CD14-positive monocyte (primary cell): ENCODE data around the gene NRF1. TPM values are rescaled to one million over a fixed set of nuclear protein-coding genes. Genes with fewer than 3 reads are reported as not detected.

Source experiments
- DNase-seq, 3 donors: peaks; one replicate each; pipeline ENCODE4 v3.0.0-alpha.2; 2011 to 2022
- H2AFZ ChIP-seq: 2 replicates; pipeline ENCODE4 v1.6.0; 2012; ENCODE audit warnings: mild to moderate bottlenecking, low read depth, low read length, inconsistent platforms; ENCODE audit not compliant: insufficient read depth, poor library complexity, severe bottlenecking
- H3K27ac ChIP-seq, 2 donors: 1 replicate in 1 of 2; 2 replicates in 1 of 2; pipeline ENCODE4 v1.5.1; 2012 to 2013; ENCODE audit warnings: low read length in 2 of 2, control low read depth in 1 of 2, inconsistent platforms in 1 of 2, low read depth in 1 of 2, mild to moderate bottlenecking in 1 of 2
- H3K27me3 ChIP-seq, 2 donors: one replicate each; pipeline versions ENCODE4 v1.6.0 to v1.6.1; 2011 to 2013; ENCODE audit warnings: low read length in 2 of 2; ENCODE audit not compliant: control insufficient read depth in 2 of 2, insufficient read depth in 2 of 2
- H3K36me3 ChIP-seq, 2 donors: replicated peaks in 1 of 2; 1 replicate in 1 of 2; 2 replicates in 1 of 2; pipeline versions ENCODE4 v1.5.1 to v1.6.1; 2012 to 2013; ENCODE audit warnings: low read length in 2 of 2, control low read depth in 1 of 2, inconsistent platforms in 1 of 2, mild to moderate bottlenecking in 1 of 2; ENCODE audit not compliant: insufficient read depth in 2 of 2, control insufficient read depth in 1 of 2
- H3K4me1 ChIP-seq, 2 donors: 1 replicate in 1 of 2; 2 replicates in 1 of 2; pipeline versions ENCODE4 v1.5.1 to v1.6.1; 2012 to 2013; ENCODE audit warnings: low read length in 2 of 2, control low read depth in 1 of 2, inconsistent platforms in 1 of 2, mild to moderate bottlenecking in 1 of 2, moderate library complexity in 1 of 2; ENCODE audit not compliant: insufficient read depth in 2 of 2, control insufficient read depth in 1 of 2
- H3K4me2 ChIP-seq: replicated peaks from 2 replicates; pipeline ENCODE3; 2012; ENCODE audit warnings: low read length, moderate library complexity, mild to moderate bottlenecking; ENCODE audit not compliant: poor library complexity, severe bottlenecking; ENCODE audit errors: extremely low read depth
- H3K4me3 ChIP-seq, 3 experiments: fragments of 200-600 bp in 1 of 3; sonication (generic) in 1 of 3; replicated peaks in 1 of 3; 1 replicate in 2 of 3; 2 replicates in 1 of 3; pipeline ENCODE4 v1.5.1; 2011 to 2013; ENCODE audit warnings: low read length in 3 of 3, mild to moderate bottlenecking in 3 of 3, control low read depth in 2 of 3, low read depth in 2 of 3, inconsistent platforms in 1 of 3, moderate library complexity in 1 of 3
- H3K79me2 ChIP-seq: 2 replicates; pipeline ENCODE4 v1.6.0; 2012; ENCODE audit warnings: mild to moderate bottlenecking, control low read depth, inconsistent platforms, low read length, moderate library complexity; ENCODE audit not compliant: insufficient read depth
- H3K9ac ChIP-seq: 2 replicates; pipeline ENCODE4 v1.6.0; 2017; ENCODE audit warnings: low read length, mild to moderate bottlenecking; ENCODE audit not compliant: insufficient read depth, poor library complexity, severe bottlenecking
- H3K9me3 ChIP-seq, 2 donors: replicated peaks in 1 of 2; 1 replicate in 1 of 2; 2 replicates in 1 of 2; pipeline versions ENCODE4 v1.5.1 to v1.6.1; 2012 to 2013; ENCODE audit warnings: low read length in 2 of 2, control low read depth in 1 of 2; ENCODE audit not compliant: control insufficient read depth in 1 of 2, insufficient read depth in 1 of 2
- H4K20me1 ChIP-seq: 2 replicates; pipeline ENCODE4 v1.6.0; 2012; ENCODE audit warnings: mild to moderate bottlenecking, low read length, control low read depth, moderate library complexity; ENCODE audit not compliant: insufficient read depth
- H3K27ac Mint-ChIP-seq, 7 donors: one replicate each; pipeline ENCODE4 v1.8.0; 2020; ENCODE audit warnings: mild to moderate bottlenecking in 7 of 7, mixed read lengths in 7 of 7, moderate library complexity in 6 of 7, inconsistent platforms in 2 of 7
- H3K27me3 Mint-ChIP-seq, 3 donors: one replicate each; pipeline ENCODE4 v1.8.0; 2021 to 2022; ENCODE audit warnings: low read depth in 3 of 3, mild to moderate bottlenecking in 3 of 3, mixed read lengths in 3 of 3, moderate library complexity in 3 of 3, inconsistent platforms in 1 of 3
- H3K36me3 Mint-ChIP-seq, 2 donors: one replicate each; pipeline ENCODE4 v1.8.0; 2020; ENCODE audit warnings: mixed read lengths in 2 of 2, inconsistent platforms in 1 of 2, mild to moderate bottlenecking in 1 of 2
- H3K4me1 Mint-ChIP-seq: one replicate; pipeline ENCODE4 v1.8.0; 2020; ENCODE audit warnings: mild to moderate bottlenecking, mixed read lengths
- H3K4me3 Mint-ChIP-seq, 2 donors: one replicate each; pipeline ENCODE4 v1.8.0; 2020; ENCODE audit warnings: mild to moderate bottlenecking in 2 of 2, mixed read lengths in 2 of 2, moderate library complexity in 1 of 2
- H3K9me3 Mint-ChIP-seq, 7 donors: one replicate each; pipeline ENCODE4 v1.8.0; 2020 to 2022; ENCODE audit warnings: mixed read lengths in 7 of 7, mild to moderate bottlenecking in 6 of 7, moderate library complexity in 6 of 7, inconsistent platforms in 2 of 7
- CTCF ChIP-seq: fragments of 200-600 bp; IDR thresholded peaks from one replicate; pipeline ENCODE4 v1.8.0; 2022; ENCODE audit warnings: antibody characterized with exemption, mild to moderate bottlenecking
- WGBS: methylation state at CpG from one replicate; pipeline ENCODE4 v1.1.5; 2013; ENCODE audit warnings: missing lambda C conversion rate; ENCODE audit not compliant: insufficient coverage; 5-methylcytosine and 5-hydroxymethylcytosine counted together
- intact Hi-C, 2 donors: fragments of 100-400 bp; cut with micrococcal nuclease; formaldehyde crosslinking; loops; one replicate each; pipeline versions ENCODE4 v1.15.0 to v1.15.1; 2023
- polyA plus RNA-seq, 3 donors: library from polyadenylated mRNA; depleted of rRNA in 1 of 3; unstranded in 2 of 3; stranded (reverse) in 1 of 3; fragments of 300-500 nt in 2 of 3; fragments of >200 nt in 1 of 3; fragmentation: Illumina TruSeq in 2 of 3; gene quantifications; 1 replicate in 2 of 3; 2 replicates in 1 of 3; pipeline ENCODE4 v1.2.3, GENCODE V29; 2012 to 2021

Gene NRF1
- polyA plus RNA-seq, 3 donors = 5.1 to 14.0 (median 7.7) TPM

GRCh38 chr7:129607471-129608120 is 3.9 kb upstream of the NRF1 start:
- H3K9me3 Mint-ChIP-seq = no peaks in the 10 kb centered on the region
- Histone ChIP-seq H2AFZ (no peak overlapping the region), H3K4me2 (no peak overlapping the region), H3K9me3 (no peaks in the 10 kb centered on the region), H3K79me2 (peaks cover 35% of the 10 kb centered on the region), H3K4me1 (peaks cover 38 to 55% of the 10 kb centered on the region in 2 donors), H3K27me3 (no peaks in the 10 kb centered on the region), H3K36me3 (peaks cover 0 to 9% of the 10 kb centered on the region in 2 donors), H3K9ac (no peak overlapping the region), H4K20me1 (peaks cover 31% of the 10 kb centered on the region), H3K4me3 (no peak overlapping the region), H3K27ac (peak overlapping the region in 1 of 2 donors; percentile 80)
- WGBS = 100% methylated on average over 2 of the region's 7 CpGs
- DNase-seq = peak in 2 of 3 donors; percentile 34 to 40
- H3K4me1 Mint-ChIP-seq = peaks cover 47% of the 10 kb centered on the region
- peaks cover 1 to 4% (median 2%) of the 10 kb centered on the region in 3 donors for H3K27me3 Mint-ChIP-seq
- peak; percentile 54 for TF ChIP-seq CTCF
- H3K27ac Mint-ChIP-seq = peak overlapping the region; percentile 82 to 90 (median 88)
- H3K36me3 Mint-ChIP-seq = peaks cover 13 to 14% of the 10 kb centered on the region in 2 donors
- H3K4me3 Mint-ChIP-seq = no peak overlapping the region
- intact Hi-C loops = loop anchor here in 1 of 2 donors (5.0 kb wide), 1 partner anchor 35 kb away; no protein-coding TSS in a partner anchor

- peaks cover 13 to 14% of the 10 kb centered on the region in 2 donors for H3K36me3 Mint-ChIP-seq
- no peak overlapping the region for H3K9ac ChIP-seq
- H3K27me3 ChIP-seq = no peaks in the 10 kb centered on the region
- H3K9me3 ChIP-seq = no peaks in the 10 kb centered on the region
- no peak overlapping the region for H3K27ac ChIP-seq
- peaks cover 65% of the 10 kb centered on the region for H3K4me1 Mint-ChIP-seq
- H3K79me2 ChIP-seq = peaks cover 55% of the 10 kb centered on the region
- intact Hi-C loops = loop anchor here in 1 of 2 donors (5.0 to 10.0 kb wide), 2 partner anchors 33 to 105 kb away; partner anchors contain the start of gene SMKR1
- peak in 2 of 3 donors; percentile 26 to 44 for DNase-seq
- no peak overlapping the region for H3K4me2 ChIP-seq
- 92% methylated on average over 2 of the region's 2 CpGs for WGBS
- H2AFZ ChIP-seq = no peak overlapping the region
- TF ChIP-seq CTCF = no peak
- H4K20me1 ChIP-seq = peaks cover 51% of the 10 kb centered on the region
- H3K36me3 ChIP-seq = peaks cover 0 to 9% of the 10 kb centered on the region in 2 donors
- H3K4me1 ChIP-seq = peaks cover 58 to 76% of the 10 kb centered on the region in 2 donors
- H3K27me3 Mint-ChIP-seq = peaks cover 0 to 2% (median 2%) of the 10 kb centered on the region in 3 donors
- no peaks in the 10 kb centered on the region for H3K9me3 Mint-ChIP-seq
- peak overlapping the region in 6 of 7 donors; percentile 50 to 98 (median 69) for H3K27ac Mint-ChIP-seq
- H3K4me3 ChIP-seq = no peak overlapping the region
- peak overlapping the region in 1 of 2 donors; percentile 52 for H3K4me3 Mint-ChIP-seq
These were observed 1.9 kb upstream of the NRF1 start for GRCh38 chr7:129609666-129610065.
